K562 (cell line): Measurements from ENCODE around the gene NME2. TPM values are rescaled to one million over a fixed set of nuclear protein-coding genes. Genes with fewer than 3 reads are reported as not detected.

Experiments
- BDP1 ChIP-seq: IDR thresholded peaks from 3 replicates; pipeline ENCODE4 v1.6.1; 2011; ENCODE audit not compliant: insufficient read length, insufficient read depth
- CBX5 ChIP-seq: IDR thresholded peaks from 2 replicates; pipeline ENCODE4 v1.6.1; 2014; ENCODE audit warnings: low read depth, borderline replicate concordance
- CCAR2 ChIP-seq: fragments of 200-400 bp; formaldehyde crosslinking; IDR thresholded peaks from 2 replicates; pipeline ENCODE4 v1.6.1; 2017; ENCODE audit warnings: mild to moderate bottlenecking, low read depth, low read length
- E2F4 ChIP-seq: sonication (generic); formaldehyde crosslinking; IDR thresholded peaks from 2 replicates; pipeline ENCODE4 v1.8.0; 2022; ENCODE audit warnings: mild to moderate bottlenecking, low read depth, missing genetic modification reagents
- EP300 ChIP-seq: IDR thresholded peaks from 2 replicates; pipeline ENCODE4 v1.6.1; 2012; ENCODE audit warnings: low read length, improper control_type of control experiment
- FIP1L1 ChIP-seq: fragments of 200-400 bp; formaldehyde crosslinking; IDR thresholded peaks from 2 replicates; pipeline ENCODE4 v1.6.1; 2018; ENCODE audit warnings: mild to moderate bottlenecking, low read depth, low read length; ENCODE audit not compliant: poor library complexity, severe bottlenecking
- FOXK2 ChIP-seq, 2 experiments: fragments of 450-650 bp; IDR thresholded peaks in 1 of 2; conservative IDR thresholded peaks in 1 of 2; 2 replicates each; pipeline ENCODE4 v1.6.1; 2016; ENCODE audit warnings: low read depth in 2 of 2, mild to moderate bottlenecking in 1 of 2
- IFI16 ChIP-seq: fragments of 250-450 bp; sonication (Bioruptor Pico); IDR thresholded peaks from 2 replicates; pipeline ENCODE4 v2.1.2; 2022; ENCODE audit warnings: mild to moderate bottlenecking, inconsistent platforms
- MEIS2 ChIP-seq: fragments of 450-650 bp; IDR thresholded peaks from 2 replicates; pipeline ENCODE4 v1.6.1; 2014; ENCODE audit warnings: mild to moderate bottlenecking; ENCODE audit not compliant: partially characterized antibody
- PHF20 ChIP-seq: fragments of 450-650 bp; IDR thresholded peaks from 2 replicates; pipeline ENCODE4 v1.6.1; 2018; ENCODE audit not compliant: partially characterized antibody
- RBFOX2 ChIP-seq: fragments of 200-400 bp; formaldehyde crosslinking; IDR thresholded peaks from 2 replicates; pipeline ENCODE4 v1.6.1; 2017; ENCODE audit warnings: low read depth, mild to moderate bottlenecking, low read length, moderate library complexity
- SAP30 ChIP-seq: fragments of 200-600 bp; sonication (generic); IDR thresholded peaks from 2 replicates; pipeline ENCODE4 v1.6.1; 2012; ENCODE audit warnings: borderline replicate concordance, low read depth, mild to moderate bottlenecking, moderate library complexity, low read length, control low read depth, inconsistent platforms; ENCODE audit not compliant: insufficient read depth, poor library complexity, severe bottlenecking
- SMARCE1 ChIP-seq: fragments of 450-650 bp; IDR thresholded peaks from 2 replicates; pipeline ENCODE4 v1.7.1; 2016; ENCODE audit warnings: mild to moderate bottlenecking
- SP1 ChIP-seq: sonication (generic); formaldehyde crosslinking; IDR thresholded peaks from 2 replicates; pipeline ENCODE4 v1.8.1; 2022; ENCODE audit warnings: mild to moderate bottlenecking, missing genetic modification reagents
- SUPT5H ChIP-seq: fragments of 450-650 bp; IDR thresholded peaks from 2 replicates; pipeline ENCODE4 v1.6.1; 2016
- TAF15 ChIP-seq: fragments of 200-400 bp; formaldehyde crosslinking; IDR thresholded peaks from 2 replicates; pipeline ENCODE4 v1.6.1; 2017; ENCODE audit warnings: mild to moderate bottlenecking, low read depth, low read length, moderate library complexity
- YY1 ChIP-seq, 3 experiments: IDR thresholded peaks; 2 replicates each; pipeline ENCODE4 v1.6.1; 2011; ENCODE audit warnings: low read length in 2 of 3, mild to moderate bottlenecking in 2 of 3, moderate library complexity in 2 of 3, borderline replicate concordance in 1 of 3, control low read depth in 1 of 3, low read depth in 1 of 3; ENCODE audit not compliant: insufficient read depth in 3 of 3, insufficient replicate concordance in 2 of 3, control insufficient read depth in 1 of 3, insufficient read length in 1 of 3; ENCODE audit errors: extremely low read depth in 1 of 3
- ZFP36 ChIP-seq: fragments of 150-350 bp; IDR thresholded peaks from 2 replicates; pipeline ENCODE4 v1.6.1; 2018; ENCODE audit warnings: low read length, low read depth; ENCODE audit not compliant: partially characterized antibody
- ZFX ChIP-seq: sonication (generic); formaldehyde crosslinking; IDR thresholded peaks from 2 replicates; pipeline ENCODE4 v1.8.0; 2022; ENCODE audit warnings: mild to moderate bottlenecking, missing genetic modification reagents, moderate library complexity
- ZNF124 ChIP-seq: sonication (generic); formaldehyde crosslinking; IDR thresholded peaks from 2 replicates; pipeline ENCODE4 v1.8.1; 2022; ENCODE audit warnings: missing genetic modification reagents
- ZNF263 ChIP-seq: sonication (generic); formaldehyde crosslinking; IDR thresholded peaks from 2 replicates; pipeline ENCODE4 v1.8.0; 2022; ENCODE audit warnings: mild to moderate bottlenecking, missing genetic modification reagents, borderline replicate concordance
- ZNF408 ChIP-seq: fragments of 250-450 bp; sonication (Bioruptor Pico); IDR thresholded peaks from 2 replicates; pipeline ENCODE4 v1.4.0; 2020; ENCODE audit warnings: low read depth, mild to moderate bottlenecking, moderate library complexity
- ZNF584 ChIP-seq: fragments of 200-800 bp; sonication (Bioruptor generic); IDR thresholded peaks from 2 replicates; pipeline ENCODE4 v1.6.1; 2016; ENCODE audit warnings: low read depth, mild to moderate bottlenecking, missing genetic modification characterization, missing compliant biosample characterization
- ZNF77 ChIP-seq: fragments of 250-450 bp; sonication (Bioruptor Pico); IDR thresholded peaks from 2 replicates; pipeline ENCODE4 v1.5.0; 2020
- ZNF830 ChIP-seq: fragments of 250-450 bp; sonication (Bioruptor Pico); IDR thresholded peaks from 2 replicates; pipeline ENCODE4 v1.5.0; 2021; ENCODE audit warnings: mild to moderate bottlenecking
- polyA plus RNA-seq, 8 experiments: library from polyadenylated mRNA; depleted of rRNA in 4 of 8; stranded (reverse) in 5 of 8; unstranded in 3 of 8; fragments of >200 nt; fragmentation: Nextera tagmentation in 2 of 8; fragmentation: Illumina TruSeq in 1 of 8; extraction: Ambion mirVana in 2 of 8; extraction: Trizol in 1 of 8; gene quantifications; 2 replicates each; pipeline versions ENCODE4 v1.2.1 to v1.2.3, GENCODE V29; 2011 to 2014; ENCODE audit warnings: inconsistent platforms in 1 of 8, missing spikeins in 1 of 8
- total RNA-seq, 7 experiments: library from RNA; depleted of rRNA in 6 of 7; stranded (reverse); fragments of >200 nt in 6 of 7; fragmentation: Illumina TruSeq in 2 of 7; extraction: Trizol in 2 of 7; gene quantifications; 2 replicates each; pipeline versions ENCODE4 v1.2.1 to v1.2.3, GENCODE V29; 2011 to 2021; ENCODE audit warnings: low replicate concordance in 1 of 7
- TF ChIP-seq, protein P1 (sequence below): fragments of 450-650 bp; IDR thresholded peaks from 2 replicates; pipeline ENCODE4 v1.6.1; 2016; ENCODE audit warnings: low read depth, mild to moderate bottlenecking, moderate library complexity
- TF ChIP-seq, protein P2 (sequence below): fragments of 250-450 bp; sonication (Bioruptor Pico); IDR thresholded peaks from 2 replicates; pipeline ENCODE4 v1.5.0; 2021

The NME2 gene
- total and polyA plus RNA-seq, 9 of the 15 experiments (the other 6 are each of a cell fraction or from before 2014, with no cell fraction given): 684 to 1,202 (median 924) TPM

- TF ChIP-seq MEIS2 (no peak), SUPT5H (peak; percentile 55; the same call in 1 of the 2 replicates), ZFP36 (no peak), PHF20 (no peak), ZNF830 (CRISPR knock-in tag) (0 out of 2 replicates have a peak, but pooled peaks have one; percentile 54), FOXK2 (conservative IDR thresholded peaks at IDR 0.05 in 1 of 2, IDR thresholded peaks at IDR 0.05 in 1 of 2; ENCODE audit: low read depth in 2 of 2) (no peak), TAF15 (no peak), ZNF77 (no peak), IFI16 (CRISPR knock-in tag) (no peak), ZFX (CRISPR knock-in tag) (peak; percentile 81; the same call in 1 of the 2 replicates), SAP30 (peak; percentile 89), SP1 (CRISPR knock-in tag) (no peak; the same call in none of the 2 replicates), ZNF584 (CRISPR knock-in tag) (no peak), FIP1L1 (no peak), ZNF408 (CRISPR knock-in tag) (no peak), ZNF263 (0 out of 2 replicates have a peak, but pooled peaks have one; percentile 20), YY1 (IDR thresholded peaks at IDR 0.05; ENCODE audit: borderline replicate concordance in 1 of 3, control insufficient read depth in 1 of 3, extremely low read depth in 1 of 3, insufficient read depth in 3 of 3, insufficient read length in 1 of 3, insufficient replicate concordance in 2 of 3, low read depth in 1 of 3, low read length in 2 of 3) (peak in 1 of 3 experiments; percentile 42), E2F4 (CRISPR knock-in tag) (0 out of 2 replicates have a peak, but pooled peaks have one; percentile 33), SMARCE1 (0 out of 2 replicates have a peak, but pooled peaks have one; percentile 4), ZNF124 (CRISPR knock-in tag) (no peak), EP300 (no peak), BDP1 (no peak), CBX5 (no peak), RBFOX2 (peak; percentile 89), CCAR2 (no peak)
- TF ChIP-seq, protein P1, sequence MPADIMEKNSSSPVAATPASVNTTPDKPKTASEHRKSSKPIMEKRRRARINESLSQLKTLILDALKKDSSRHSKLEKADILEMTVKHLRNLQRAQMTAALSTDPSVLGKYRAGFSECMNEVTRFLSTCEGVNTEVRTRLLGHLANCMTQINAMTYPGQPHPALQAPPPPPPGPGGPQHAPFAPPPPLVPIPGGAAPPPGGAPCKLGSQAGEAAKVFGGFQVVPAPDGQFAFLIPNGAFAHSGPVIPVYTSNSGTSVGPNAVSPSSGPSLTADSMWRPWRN: no peak
- TF ChIP-seq, protein P2, sequence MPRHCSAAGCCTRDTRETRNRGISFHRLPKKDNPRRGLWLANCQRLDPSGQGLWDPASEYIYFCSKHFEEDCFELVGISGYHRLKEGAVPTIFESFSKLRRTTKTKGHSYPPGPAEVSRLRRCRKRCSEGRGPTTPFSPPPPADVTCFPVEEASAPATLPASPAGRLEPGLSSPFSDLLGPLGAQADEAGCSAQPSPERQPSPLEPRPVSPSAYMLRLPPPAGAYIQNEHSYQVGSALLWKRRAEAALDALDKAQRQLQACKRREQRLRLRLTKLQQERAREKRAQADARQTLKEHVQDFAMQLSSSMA (CRISPR knock-in tag): no peak
Measured at GRCh38 chr17:51166198-51166986, at the start of gene NME2 (continued).
